AG04449 (cell line): ENCODE data around the gene IL6R.

ENCODE experiments used
- CTCF ChIA-PET: fragments of 350-600 bp; formaldehyde crosslinking; extraction: SDS; loops from one replicate; lab custom pipeline; 2021; ENCODE audit warnings: antibody characterized with exemption; lab: Yijun Ruan, JAX
- POLR2A ChIA-PET: fragments of 400-600, 350-600 bp; formaldehyde crosslinking; extraction: SDS; loops from one replicate; lab custom pipeline; 2020; ENCODE audit warnings: antibody characterized with exemption, inconsistent platforms; lab: Yijun Ruan, JAX
- DNase-seq: peaks from one replicate; pipeline ENCODE4 v3.0.0-alpha.2; 2010; ENCODE audit warnings: low read depth, low spot score
- H3K4me3 ChIP-seq: 2 replicates; pipeline ENCODE4 v1.5.1; 2011; ENCODE audit warnings: low read depth, mild to moderate bottlenecking, control low read depth, low read length
- CTCF ChIP-seq: IDR thresholded peaks from one replicate; pipeline ENCODE4 v1.5.1; 2011; ENCODE audit warnings: mild to moderate bottlenecking, moderate library complexity, low read length, control low read depth, inconsistent platforms; ENCODE audit not compliant: insufficient read depth; ENCODE audit errors: missing control alignments

IL6R gene

GRCh38 chr1:154410185-154410827 lies 5.2 kb downstream of the IL6R start:
- no peak overlapping the region for H3K4me3 ChIP-seq
- DNase-seq, result no peak
- CTCF ChIA-PET, result interaction anchor here (1.1 to 1.3 kb wide), 4 partner anchors 9 to 75 kb away, joined by 3 to 5 read pairs (median 4); no protein-coding TSS in a partner anchor
- POLR2A ChIA-PET, result no interaction called here
- no peak for TF ChIP-seq CTCF

GRCh38 chr1:154411525-154411924 lies 6.4 kb downstream of the IL6R start:
- ChIA-PET POLR2A (no interaction called here), CTCF (interaction anchor here (1.7 kb wide), 1 partner anchor 9 kb away, joined by 7 read pairs; no protein-coding TSS in a partner anchor)
- TF ChIP-seq CTCF, result no peak
- DNase-seq, result no peak
- no peak overlapping the region for H3K4me3 ChIP-seq

GRCh38 chr1:154413177-154413783 lies 8.1 kb downstream of the IL6R start:
- no peak overlapping the region for H3K4me3 ChIP-seq
- POLR2A ChIA-PET, result no interaction called here
- no peak for DNase-seq
- no peak for TF ChIP-seq CTCF
- CTCF ChIA-PET, result no interaction called here

- no peak for TF ChIP-seq CTCF
- ChIA-PET CTCF (interaction anchor here (1.2 to 1.3 kb wide), 2 partner anchors 8 to 80 kb away, joined by 5 to 6 read pairs; no protein-coding TSS in a partner anchor), POLR2A (no interaction called here)
- H3K4me3 ChIP-seq, result no peak overlapping the region
- no peak for DNase-seq
Measured at GRCh38 chr1:154414606-154415005, 9.5 kb downstream of the IL6R start.

- CTCF ChIA-PET, result interaction anchor here (1.4 to 2.2 kb wide), 3 partner anchors 11 to 90 kb away, joined by 4 to 10 read pairs (median 5); no protein-coding TSS in a partner anchor
- POLR2A ChIA-PET, result no interaction called here
- TF ChIP-seq CTCF, result no peak
- no peak for DNase-seq
- H3K4me3 ChIP-seq, result no peak overlapping the region
Measured at GRCh38 chr1:154416471-154417337, 11.6 kb downstream of the IL6R start.

GRCh38 chr1:154417338-154417608 lies 12.1 kb downstream of the IL6R start:
- ChIA-PET CTCF (interaction anchor here (2.2 kb wide), 1 partner anchor 82 kb away, joined by 10 read pairs; no protein-coding TSS in a partner anchor), POLR2A (no interaction called here)
- no peak overlapping the region for H3K4me3 ChIP-seq
- no peak for TF ChIP-seq CTCF
- no peak for DNase-seq
